NCI-H2171 treated with DMSO at 0.1 percent for 48 hours (cell line): Measurements from ENCODE around the gene SDCBP2.

Experiments
- DNase-seq: peaks from one replicate; lab custom pipeline; 2025; lab: John Stamatoyannopoulos, UW

Gene SDCBP2

GRCh38 chr20:1313236-1313964 lies 15.5 kb downstream of the SDCBP2 start:
- DNase-seq = peak; percentile 80

GRCh38 chr20:1312904-1313235 lies 16.1 kb downstream of the SDCBP2 start:
- DNase-seq = no peak

- DNase-seq = no peak
These were observed 16.6 kb downstream of the SDCBP2 start for GRCh38 chr20:1312308-1312707.

GRCh38 chr20:1310506-1311190 lies 18.3 kb downstream of the SDCBP2 start:
- DNase-seq = no peak

DNA sequence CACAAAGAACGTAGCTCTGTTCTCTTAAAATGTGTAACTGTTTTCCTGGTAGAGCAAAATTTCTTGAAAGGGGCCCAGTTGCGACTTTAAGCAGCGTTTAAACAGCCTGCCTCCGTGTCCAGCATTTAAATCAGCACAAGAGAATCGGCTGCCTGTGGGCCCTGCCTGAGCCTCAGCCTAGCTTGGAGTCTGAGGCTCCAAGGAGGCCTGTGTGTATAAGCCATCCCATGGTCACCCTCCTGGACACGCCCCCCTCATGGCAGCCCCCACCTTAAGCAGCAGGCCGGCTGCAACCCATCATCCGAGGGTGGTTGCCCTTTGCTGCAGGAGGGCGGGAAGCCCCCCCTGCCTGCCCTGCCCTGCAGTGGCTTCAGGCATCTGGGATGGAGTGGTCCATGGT lies 18.9 kb downstream of the SDCBP2 start:
- DNase-seq = no peak

GRCh38 chr20:1309439-1309847 lies 19.5 kb downstream of the SDCBP2 start:
- DNase-seq = no peak

DNA sequence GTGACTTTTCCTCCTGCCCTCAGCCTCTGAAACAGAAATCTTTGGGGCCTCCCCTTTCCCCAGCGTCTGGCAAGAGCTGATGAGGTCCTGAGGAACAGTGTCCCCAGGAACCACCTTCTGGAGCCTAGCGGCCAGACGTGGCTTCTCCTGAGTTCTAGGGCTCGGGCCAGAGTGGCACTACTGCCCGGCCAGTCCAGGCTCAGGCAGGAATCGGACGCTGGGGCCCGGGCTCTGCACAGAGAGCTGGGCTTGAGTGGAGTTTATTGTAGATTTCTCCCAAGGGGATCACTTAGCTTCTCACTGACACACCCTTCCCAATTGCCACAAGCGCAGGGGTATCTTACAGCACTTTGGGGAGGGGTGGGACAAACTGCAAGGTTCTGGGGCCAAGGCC lies 20.2 kb downstream of the SDCBP2 start:
- no peak for DNase-seq

GRCh38 chr20:1308067-1308701 lies 20.8 kb downstream of the SDCBP2 start:
- DNase-seq = no peak

- no peak for DNase-seq
These were observed 21.4 kb downstream of the SDCBP2 start for GRCh38 chr20:1307571-1307971.

GRCh38 chr20:1307171-1307570 lies 21.8 kb downstream of the SDCBP2 start:
- DNase-seq = no peak

DNA sequence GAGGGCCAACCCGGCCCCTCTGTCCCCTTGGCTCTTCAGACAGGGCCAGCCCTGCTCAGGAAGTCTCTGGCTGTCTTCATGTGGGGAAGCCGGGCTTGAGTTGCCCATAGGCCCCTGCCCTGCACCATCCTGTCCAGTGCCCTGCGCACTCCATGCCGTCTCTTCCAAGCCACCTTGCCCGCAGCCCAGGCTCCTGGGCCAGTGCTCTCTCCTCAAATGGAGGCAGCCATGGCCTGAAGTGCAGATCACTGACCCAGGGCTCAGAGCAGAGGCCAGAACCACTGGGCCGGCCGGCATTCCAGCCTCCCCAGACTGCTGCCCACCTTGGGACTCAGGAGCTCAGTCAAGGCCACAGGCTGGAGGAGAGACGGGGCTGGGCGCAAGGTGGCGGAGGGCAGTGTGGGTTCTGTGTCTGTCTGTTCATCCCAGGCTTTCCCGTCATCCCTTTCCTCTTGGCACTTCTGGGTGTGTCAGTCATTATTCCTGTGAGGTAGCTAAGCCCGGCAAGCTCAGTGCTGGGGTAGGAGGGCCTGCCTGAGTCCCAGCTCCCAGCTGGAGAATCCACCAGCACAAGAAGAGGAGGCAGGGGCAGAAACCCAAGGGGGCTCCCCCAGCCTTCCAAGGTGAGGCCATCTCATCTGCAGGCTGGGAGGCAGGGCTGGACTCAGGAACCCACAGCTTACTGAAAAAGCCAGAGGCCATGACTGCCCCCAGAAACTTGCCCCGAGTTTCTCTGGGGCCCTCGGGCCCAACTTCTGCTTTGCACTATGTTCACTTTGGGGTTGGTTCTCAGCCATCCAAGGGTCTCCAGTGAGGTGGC lies 22.4 kb downstream of the SDCBP2 start:
- no peak for DNase-seq

DNA sequence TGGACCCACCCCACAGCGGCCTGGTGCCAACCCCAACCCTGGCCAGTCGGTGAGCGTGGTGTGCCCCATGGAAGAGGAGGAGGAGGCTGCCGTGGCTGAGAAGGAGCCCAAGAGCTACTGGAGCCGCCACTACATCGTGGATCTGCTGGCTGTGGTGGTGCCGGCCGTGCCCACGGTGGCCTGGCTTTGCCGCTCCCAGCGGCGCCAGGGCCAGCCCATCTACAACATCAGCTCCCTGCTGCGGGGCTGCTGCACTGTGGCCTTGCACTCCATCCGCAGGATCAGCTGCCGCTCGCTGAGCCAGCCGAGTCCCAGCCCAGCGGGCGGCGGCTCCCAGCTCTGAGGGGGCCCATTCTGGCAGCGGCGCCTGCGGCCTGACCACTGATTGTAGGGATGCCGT lies 23.2 kb downstream of the SDCBP2 start:
- DNase-seq = no peak

DNA sequence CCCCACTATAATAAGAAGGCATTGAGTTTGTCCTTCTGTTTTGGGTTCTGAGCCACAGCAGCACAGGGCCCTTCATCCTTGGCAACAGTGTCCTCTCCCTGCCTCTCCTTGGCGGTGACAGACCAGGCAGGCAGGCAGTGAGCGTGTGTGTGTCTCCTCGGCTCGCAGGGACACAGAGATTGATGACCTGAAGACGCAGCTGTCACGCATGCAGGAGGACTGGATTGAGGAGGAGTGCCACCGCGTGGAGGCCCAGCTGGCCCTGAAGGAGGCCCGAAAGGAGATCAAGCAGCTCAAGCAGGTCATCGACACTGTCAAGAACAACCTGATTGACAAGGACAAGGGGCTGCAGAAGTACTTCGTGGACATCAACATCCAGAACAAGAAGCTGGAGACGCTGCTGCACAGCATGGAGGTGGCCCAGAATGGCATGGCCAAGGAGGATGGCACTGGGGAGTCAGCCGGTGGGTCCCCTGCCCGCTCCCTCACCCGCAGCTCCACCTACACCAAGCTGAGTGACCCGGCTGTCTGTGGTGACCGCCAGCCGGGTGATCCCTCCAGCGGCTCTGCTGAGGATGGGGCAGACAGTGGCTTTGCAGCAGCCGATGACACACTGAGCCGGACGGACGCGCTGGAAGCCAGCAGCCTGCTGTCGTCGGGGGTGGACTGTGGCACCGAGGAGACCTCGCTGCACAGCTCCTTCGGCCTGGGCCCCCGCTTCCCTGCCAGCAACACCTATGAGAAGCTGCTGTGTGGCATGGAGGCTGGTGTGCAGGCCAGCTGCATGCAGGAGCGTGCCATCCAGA lies 24.0 kb downstream of the SDCBP2 start:
- no peak for DNase-seq

DNA sequence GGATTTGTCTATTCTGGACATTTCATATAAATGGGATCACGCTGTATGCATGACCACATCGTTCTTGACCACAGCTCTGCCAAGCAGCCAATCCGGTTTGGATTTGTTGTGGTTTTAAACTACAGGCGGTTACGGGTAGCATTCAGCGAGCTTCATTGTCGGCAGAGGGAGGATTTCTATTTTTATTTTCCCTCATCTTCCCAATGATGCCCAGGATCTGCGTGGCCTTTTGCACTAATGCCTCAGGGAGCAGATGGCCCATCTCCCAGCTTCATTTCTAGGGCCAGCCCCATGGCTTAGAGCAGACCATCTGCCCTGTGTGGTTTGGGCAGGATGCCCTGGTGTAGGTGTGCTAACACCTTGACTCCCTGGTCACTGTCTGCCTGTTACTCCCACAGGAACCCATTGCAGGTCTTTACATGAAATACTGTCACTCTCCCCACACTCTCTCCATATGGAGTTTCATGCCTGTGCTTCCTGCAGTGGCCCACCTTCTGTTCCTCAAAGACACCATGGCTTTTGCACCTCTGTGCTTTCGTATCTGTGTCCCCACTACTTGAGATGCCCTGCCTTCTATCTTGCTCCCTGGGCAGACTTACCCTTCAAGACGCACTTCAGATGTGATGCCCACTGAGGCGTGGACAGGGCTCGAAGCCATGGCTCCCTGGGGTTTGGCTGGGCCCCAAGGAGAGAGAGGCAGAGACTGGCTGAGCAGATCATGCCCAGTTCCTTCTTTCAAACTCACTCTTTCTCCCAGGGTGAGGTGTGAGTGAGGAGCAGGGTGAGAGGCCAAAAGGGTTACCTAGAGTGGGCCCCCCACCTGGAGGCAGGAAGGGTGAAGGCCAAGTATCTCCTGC lies 26.0 kb downstream of the SDCBP2 start:
- peak; percentile 91 for DNase-seq

GRCh38 chr20:1301031-1301529 lies 27.9 kb downstream of the SDCBP2 start:
- DNase-seq = no peak

- no peak for DNase-seq
These were observed 28.7 kb downstream of the SDCBP2 start for GRCh38 chr20:1300083-1300840.

DNA sequence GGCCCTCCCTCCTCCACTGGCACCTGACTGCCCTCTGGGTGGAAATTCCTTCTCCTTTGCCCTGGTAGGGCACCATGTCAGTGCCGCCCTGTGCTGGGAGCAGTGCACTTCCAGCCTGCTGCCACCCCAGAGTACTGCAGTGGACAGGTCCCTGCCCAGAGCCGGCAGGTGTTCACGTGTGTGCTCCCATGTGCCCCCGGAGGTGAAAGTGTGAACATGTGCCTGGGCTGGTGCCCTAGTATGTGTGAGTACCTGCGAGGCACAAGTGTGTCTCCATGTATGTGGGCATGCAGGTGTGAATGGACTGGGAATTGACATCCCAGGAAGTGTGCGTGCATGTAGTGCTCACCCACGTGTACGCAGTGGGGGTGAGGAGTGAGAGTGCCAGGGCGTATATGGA lies 29.4 kb downstream of the SDCBP2 start:
- DNase-seq = no peak

- DNase-seq = no peak
These were observed 29.9 kb downstream of the SDCBP2 start for GRCh38 chr20:1298888-1299511.

DNA sequence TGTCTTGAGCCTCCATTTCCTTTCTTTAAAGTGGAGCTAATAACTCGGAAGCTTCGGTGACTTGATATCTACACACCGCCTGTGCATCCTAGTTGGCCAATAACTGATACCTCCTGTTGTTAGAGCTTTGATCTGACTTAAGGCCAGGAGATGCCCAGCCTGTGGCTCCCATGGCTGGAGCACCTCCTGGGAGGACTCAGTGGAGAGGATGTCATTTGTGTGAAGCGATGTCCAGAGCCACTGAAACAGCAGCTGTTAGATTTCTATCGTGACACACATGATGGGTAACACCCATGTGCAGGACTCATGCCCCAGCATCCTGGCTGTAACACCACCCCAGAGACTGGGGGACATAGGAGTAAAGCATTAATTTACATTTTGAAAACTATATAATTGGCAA lies 30.8 kb downstream of the SDCBP2 start:
- no peak for DNase-seq
